ENCODE results near the gene ZBTB1.

GRCh38 chr14:64556526-64556925 lies 52.0 kb downstream of the ZBTB1 start:
- TF ChIP-seq JUN (IDR thresholded peaks at IDR 0.05; ENCODE audit: borderline replicate concordance, low read depth, low read length), result no peak
- no peak for TF ChIP-seq JUN (CRISPR knock-in tag; IDR thresholded peaks at IDR 0.05; ENCODE audit: borderline replicate concordance)
- no peak for TF ChIP-seq POLR2AphosphoS5 (IDR thresholded peaks at IDR 0.05; ENCODE audit: control insufficient read depth, insufficient read depth, low read depth, low read length)
- TF ChIP-seq CBX8 (IDR thresholded peaks at IDR 0.05; ENCODE audit: borderline replicate concordance, extremely low read depth, low read depth, low read length, poor library complexity, severe bottlenecking), result no peak
- no peak for TF ChIP-seq ZNF174 (CRISPR knock-in tag; IDR thresholded peaks at IDR 0.05)
- TF ChIP-seq, protein P1, sequence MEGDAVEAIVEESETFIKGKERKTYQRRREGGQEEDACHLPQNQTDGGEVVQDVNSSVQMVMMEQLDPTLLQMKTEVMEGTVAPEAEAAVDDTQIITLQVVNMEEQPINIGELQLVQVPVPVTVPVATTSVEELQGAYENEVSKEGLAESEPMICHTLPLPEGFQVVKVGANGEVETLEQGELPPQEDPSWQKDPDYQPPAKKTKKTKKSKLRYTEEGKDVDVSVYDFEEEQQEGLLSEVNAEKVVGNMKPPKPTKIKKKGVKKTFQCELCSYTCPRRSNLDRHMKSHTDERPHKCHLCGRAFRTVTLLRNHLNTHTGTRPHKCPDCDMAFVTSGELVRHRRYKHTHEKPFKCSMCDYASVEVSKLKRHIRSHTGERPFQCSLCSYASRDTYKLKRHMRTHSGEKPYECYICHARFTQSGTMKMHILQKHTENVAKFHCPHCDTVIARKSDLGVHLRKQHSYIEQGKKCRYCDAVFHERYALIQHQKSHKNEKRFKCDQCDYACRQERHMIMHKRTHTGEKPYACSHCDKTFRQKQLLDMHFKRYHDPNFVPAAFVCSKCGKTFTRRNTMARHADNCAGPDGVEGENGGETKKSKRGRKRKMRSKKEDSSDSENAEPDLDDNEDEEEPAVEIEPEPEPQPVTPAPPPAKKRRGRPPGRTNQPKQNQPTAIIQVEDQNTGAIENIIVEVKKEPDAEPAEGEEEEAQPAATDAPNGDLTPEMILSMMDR (IDR thresholded peaks at IDR 0.05 in 2 of 3, conservative IDR thresholded peaks at IDR 0.05 in 1 of 3; ENCODE audit: insufficient read depth in 2 of 3, low read depth in 1 of 3, low read length in 3 of 3), result no peak
- no peak for TF ChIP-seq NR2C1 (IDR thresholded peaks at IDR 0.05)
- TF ChIP-seq NR2C1 (tag; IDR thresholded peaks at IDR 0.05), result no peak
- TF ChIP-seq PATZ1 (CRISPR knock-in tag; IDR thresholded peaks at IDR 0.05; ENCODE audit: borderline replicate concordance), result no peak
- TF ChIP-seq ZC3H8 (IDR thresholded peaks at IDR 0.05), result no peak
- TF ChIP-seq SMAD3 (CRISPR knock-in tag; conservative IDR thresholded peaks at IDR 0.05), result no peak
